Gastroesophageal sphincter (tissue), 3 donors: ENCODE results near the gene GUCA2B.

Experiments used
- CTCF ChIP-seq, 4 experiments: fragments of 200-600 bp in 2 of 4; fragments of 450-650 bp in 2 of 4; sonication (generic) in 1 of 4; IDR thresholded peaks; one replicate each; pipeline ENCODE4 v1.5.1; 2017 to 2019; ENCODE audit warnings: antibody characterized with exemption in 4 of 4, mild to moderate bottlenecking in 2 of 4, moderate library complexity in 2 of 4
- EP300 ChIP-seq: sonication (generic); formaldehyde crosslinking; IDR thresholded peaks from one replicate; pipeline ENCODE4 v1.6.1; 2017; ENCODE audit warnings: antibody characterized with exemption, mild to moderate bottlenecking
- POLR2A ChIP-seq, 2 donors: fragments of 450-650 bp; IDR thresholded peaks; one replicate each; pipeline ENCODE4 v1.6.1; 2017; ENCODE audit warnings: antibody characterized with exemption in 2 of 2, mild to moderate bottlenecking in 2 of 2, moderate library complexity in 1 of 2
- POLR2AphosphoS5 ChIP-seq: sonication (generic); formaldehyde crosslinking; IDR thresholded peaks from one replicate; pipeline ENCODE4 v1.6.1; 2017; ENCODE audit warnings: antibody characterized with exemption

- TF ChIP-seq POLR2A (IDR thresholded peaks at IDR 0.05) (no peak), POLR2AphosphoS5 (no peak), CTCF (IDR thresholded peaks at IDR 0.05) (no peak), EP300 (no peak)
Measured at GRCh38 chr1:42172381-42173133, 19.3 kb downstream of the GUCA2B start.
